Measurements from ENCODE around the gene NFASC.

The NFASC gene

DNA sequence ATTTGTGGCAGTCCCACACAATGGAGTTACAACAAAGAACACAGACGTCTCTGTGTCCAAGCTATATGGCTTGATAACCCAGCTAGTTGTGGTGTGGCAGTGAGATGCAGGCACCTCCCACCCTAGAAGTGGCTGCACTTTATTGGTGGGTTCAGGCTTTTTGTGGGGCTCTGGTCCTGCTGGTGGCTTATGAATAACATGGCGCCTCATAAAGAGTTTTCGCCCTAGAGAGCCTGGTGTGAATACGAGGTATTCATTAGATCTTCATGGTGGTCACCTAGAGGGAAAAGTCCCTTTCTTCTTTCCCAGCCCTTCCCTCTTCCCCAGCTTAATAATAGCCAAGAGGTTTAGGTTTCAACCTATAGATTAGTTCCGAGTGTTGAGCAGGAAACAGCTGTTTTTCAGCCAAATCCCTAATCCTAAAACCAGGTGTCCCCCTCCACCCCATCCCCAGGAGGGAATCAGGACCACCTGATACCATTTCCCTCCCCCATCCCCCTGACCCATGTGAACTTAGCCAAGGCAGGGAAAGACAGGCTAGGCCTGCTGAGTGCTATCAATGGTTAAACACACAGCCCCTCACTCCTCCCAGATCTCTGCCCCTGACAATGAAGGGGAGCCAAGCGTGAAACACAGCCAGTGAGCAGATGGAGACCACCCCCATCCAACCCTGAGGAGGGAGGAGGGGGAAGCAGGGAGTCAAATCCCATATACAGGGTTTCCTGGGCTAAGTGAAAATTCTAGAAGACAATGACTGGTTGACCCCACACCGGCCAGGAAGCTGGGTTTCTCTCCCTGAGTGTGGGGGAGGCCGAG lies 58.2 kb downstream of the NFASC start:
- DNase-seq: no peak

DNA sequence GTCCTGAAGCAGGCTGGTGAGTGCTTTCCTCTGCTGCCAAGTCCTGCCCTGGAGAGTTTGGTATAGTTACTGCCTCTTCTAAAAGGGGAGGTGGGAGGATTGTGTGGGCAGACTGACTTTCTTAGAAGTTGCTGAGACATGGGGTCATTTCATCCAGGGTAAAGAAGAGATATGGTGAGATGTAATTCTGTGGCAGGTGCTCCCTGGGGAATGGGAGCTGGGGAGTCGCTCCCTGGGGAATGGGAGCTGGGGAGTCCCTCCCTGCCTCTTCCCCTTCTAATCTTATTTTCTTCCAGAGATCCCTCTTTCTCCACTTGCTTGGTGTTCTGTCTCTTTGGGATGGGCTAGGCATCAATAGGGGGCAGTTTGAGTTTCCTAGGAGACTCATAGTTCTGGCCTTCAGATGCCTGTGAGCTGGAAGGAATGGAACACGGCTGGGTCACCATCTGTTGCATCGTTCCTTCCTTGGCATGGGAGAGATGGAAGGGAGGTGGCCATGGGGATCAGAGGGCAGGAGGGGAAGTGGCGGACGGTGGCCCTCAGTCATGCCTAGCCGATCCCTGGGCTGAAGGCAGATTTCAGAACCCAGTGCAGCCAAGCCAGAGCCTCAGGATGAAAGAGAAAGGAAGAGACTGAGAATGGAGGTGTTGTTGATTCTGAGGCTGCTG lies 59.0 kb downstream of the NFASC start:
- DNase-seq: no peak

DNA sequence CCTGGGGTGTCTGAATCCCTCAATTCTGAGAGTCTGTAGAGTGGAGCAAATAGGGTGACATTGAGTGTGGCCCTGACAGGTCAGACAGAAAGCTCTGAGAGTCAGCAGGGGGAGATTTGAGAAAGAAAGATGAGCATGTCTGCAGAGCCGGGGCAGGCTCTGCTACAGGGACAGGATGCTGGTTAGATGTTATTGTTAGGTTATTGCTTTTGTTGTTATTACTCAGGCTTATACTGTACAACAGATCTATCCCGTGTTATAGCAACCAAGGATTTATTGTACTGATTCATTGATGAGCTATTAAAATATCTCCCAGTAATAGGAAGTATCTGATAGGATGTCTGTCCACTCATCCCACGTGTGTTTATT lies 59.5 kb downstream of the NFASC start:
- no peak for DNase-seq

DNA sequence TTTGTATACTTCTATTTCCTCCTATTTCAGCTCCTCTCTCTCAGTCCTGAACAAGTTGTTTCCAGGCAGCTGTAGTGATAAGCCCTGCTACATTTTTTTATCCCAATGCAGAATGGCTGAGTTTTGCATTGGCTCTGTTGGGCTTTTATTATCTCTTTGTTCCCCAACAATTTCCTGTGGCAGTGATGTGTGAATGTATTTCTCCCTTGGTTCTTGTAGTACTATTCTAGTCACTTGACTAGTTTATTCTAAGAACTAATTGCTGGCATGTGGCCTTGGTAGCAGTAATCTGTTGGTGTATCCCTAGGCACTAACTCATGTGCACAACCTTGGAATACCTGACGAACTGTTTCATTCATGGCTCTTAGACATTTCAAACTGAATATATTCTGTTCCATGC lies 60.7 kb downstream of the NFASC start:
- DNase-seq: no peak

DNA sequence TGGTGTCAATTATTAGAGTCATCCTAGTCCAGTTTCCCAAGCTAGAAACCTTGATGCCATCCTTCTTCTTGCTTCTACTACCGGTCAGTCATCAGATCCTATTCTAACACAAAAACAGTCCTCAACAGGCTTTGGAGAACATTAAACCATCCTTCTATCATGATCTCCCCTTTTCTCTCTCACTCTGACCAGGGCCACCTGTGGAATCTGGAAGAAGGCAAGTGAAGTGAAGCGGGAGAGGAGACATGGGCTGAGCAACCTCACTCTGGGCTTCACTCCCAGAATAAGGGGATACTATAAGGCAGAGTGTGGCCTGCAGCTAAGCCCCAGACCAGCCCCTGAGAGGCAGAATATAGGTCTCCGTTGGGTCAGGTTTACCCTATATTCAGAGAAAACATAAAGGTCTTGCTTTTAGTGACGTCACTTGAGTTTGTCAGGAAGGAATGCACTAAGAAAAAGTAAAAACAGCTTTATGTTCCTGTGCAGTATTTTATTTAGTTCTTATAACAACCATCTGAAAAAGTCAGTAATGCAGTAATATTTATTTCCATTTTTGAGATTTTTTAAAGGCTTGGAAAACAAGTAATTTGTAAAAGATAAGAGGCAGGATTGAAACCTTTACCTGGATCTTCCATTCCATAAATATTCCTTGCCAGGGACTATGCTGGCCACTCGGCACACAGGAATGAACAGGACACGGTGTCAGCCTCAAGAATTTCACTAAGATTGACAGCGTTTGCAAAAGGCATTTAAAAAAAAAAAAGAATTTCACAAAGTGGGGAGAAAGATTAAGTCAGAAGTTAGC lies 61.3 kb downstream of the NFASC start:
- no peak for DNase-seq

DNA sequence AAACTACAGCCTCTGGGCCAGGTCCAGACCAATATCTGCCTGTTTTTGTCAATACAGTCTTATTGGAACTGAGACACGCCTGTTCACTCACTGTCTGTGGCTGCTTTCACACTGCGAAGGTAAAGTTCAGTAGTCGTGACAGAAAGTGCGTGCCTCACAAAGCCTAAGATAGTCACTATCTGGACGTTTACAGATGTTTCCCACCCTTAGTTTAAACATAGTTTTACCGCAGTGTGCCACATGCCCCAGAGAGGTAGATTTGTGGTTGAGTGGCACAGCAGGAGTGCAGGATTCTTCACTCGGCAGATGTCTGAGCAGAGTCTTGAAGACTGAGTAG lies 61.9 kb downstream of the NFASC start:
- DNase-seq: peak; percentile 7

DNA sequence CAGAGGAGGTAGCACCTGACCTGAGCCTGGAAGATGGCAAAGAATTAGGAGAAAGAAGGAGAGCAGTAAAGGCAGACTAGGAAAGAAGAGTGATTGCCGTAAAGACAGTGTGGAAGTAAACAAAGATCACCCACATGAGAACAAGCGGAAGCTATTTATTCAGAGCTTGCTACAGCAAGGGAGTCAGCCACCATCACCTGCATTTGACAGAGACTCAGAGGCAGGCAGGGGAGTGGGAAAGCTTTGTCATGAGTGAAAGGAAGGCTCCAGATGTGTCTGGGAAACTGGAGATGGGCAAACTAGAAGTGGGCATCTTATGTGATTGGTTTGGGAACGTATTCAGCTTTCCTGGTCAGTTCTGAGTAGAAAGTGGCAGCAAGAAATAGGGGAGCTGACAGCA lies 64.5 kb downstream of the NFASC start:
- no peak for DNase-seq

DNA sequence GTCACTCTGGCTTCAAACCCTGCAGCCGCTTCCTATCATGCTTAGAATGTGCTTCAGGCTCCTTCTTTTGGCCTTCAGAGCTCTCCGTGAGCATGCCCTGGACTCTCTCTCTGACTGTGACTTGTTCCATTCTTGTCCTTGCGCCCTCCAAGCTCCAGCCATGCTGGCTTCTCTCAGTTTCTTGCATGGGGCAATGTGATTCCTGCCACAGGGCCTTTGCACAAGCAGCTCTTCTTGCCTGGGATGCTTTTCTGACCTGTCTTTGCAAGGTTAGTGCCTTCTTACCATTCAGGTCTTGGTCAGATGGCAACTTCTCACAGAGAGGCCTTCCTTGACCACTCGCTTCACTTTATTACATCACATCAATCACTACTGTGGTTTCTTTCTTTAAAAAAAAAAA lies 66.1 kb downstream of the NFASC start:
- no peak for DNase-seq

DNA sequence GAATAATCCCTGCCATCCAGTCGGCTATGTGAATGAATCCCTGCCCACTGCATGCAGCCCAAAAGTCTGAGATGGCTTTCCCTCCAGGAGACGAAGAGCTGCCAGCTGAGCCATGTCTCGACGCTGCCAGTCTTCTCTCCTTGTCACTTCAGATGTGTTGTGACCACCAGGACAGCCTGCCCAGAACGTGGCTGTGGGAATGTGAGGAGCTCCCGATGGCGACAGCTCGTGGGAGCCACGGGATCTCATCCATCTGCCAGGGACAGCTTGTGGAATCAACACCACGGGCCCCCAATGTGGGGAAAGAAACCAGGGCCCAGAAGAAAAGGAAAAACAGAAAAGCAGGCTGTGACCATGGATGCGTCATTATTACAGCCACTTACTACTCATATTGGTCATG lies 67.2 kb downstream of the NFASC start:
- no peak for DNase-seq

DNA sequence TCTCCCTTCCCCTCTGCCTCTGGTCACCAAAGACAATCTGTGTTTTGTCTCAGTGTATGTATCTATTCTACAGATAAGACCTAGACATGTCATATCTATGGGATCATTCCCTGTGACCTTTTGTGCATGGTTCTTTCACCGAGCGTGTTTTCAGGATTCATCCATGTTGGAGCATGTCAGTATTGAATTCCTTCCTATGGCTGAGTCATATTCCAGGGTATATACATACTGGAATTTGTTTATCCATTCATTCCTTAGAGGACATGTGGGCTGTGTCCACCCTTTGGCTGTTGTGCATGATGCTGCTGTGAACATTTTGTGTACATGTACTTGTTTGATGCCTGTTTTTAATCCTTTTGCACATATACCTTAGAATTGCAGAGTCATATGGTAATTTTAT lies 69.9 kb downstream of the NFASC start:
- DNase-seq: peak; percentile 24

DNA sequence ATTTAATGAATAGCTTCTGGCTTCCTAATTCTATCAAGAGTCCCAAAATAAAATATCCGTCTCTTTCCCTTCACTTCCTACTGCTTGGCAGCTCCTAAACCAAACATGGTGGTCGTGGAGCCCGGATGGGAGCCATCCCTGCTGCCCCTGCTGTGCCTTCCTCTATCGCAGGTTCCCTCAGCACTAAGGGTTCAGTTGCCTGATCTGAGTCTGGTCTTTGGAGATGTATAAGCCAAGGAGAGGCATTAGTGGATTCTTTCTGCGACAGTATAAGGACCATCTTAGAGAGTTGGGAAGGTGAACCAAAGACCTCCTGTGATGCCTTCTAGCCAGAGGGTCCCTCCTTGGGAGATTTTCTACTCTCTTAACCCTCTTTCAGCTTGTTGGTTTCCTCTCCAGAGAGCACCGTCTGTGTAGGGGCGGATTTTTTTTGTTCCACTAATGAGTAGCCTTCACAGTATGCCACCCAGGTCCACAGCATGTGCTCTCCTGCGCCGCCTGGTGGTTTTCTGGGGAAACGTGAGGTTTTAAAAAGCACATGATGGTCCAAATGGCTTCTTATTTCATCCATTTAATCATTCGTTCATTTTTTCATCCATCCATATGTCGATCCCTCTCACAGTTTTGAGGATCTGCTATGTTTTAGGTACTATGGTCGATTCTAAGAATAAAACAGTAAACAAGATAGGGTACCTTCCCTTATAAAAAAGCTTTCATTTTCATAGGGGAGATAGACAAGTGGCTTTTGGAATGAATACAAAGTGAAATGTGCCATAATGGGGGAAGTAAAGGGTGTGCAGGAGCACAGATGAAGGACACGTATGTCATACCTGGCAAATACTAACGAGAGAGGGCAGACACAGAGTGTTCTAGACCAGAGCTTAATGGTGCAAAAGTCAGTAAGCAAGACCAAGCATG lies 71.0 kb downstream of the NFASC start:
- DNase-seq: peak; percentile 56

DNA sequence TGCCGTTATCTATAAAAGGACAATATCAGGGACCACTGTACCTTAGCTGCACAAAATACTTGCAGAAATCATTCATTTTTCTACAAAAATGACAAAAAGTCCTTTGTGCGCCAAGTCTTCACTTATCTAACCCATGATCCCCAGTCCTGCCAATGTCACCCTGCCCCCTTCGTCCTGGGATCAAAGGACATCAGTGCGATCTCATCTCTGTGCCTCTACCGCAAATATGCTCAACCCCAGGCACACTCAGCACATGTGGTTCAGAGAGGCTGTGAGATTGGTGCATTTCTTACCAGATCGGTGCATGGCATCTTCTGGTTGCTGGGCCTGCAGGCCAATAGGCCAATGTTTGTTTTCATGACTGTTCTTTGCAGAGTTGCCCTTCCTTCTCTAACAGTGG lies 72.8 kb downstream of the NFASC start:
- DNase-seq: no peak

DNA sequence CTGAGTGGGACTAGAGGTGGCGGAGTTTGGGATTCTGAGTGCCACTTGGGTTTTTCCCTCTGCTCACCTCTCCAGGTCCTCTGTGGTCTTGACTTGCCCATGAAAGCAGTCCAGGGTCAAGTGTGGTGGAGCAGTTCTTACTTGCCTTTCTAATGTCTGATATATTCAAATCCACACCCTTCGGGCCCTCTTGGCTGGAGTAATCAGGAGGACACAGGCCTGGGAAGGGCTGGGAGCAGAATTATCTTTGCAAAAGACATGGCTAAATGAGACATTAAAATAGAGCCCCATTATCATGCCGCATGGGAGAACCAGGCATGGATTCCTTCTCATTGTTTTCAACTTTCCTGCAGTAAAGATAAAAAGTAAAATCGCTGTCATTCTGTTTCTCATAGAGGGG lies 74.0 kb downstream of the NFASC start:
- no peak for DNase-seq

DNA sequence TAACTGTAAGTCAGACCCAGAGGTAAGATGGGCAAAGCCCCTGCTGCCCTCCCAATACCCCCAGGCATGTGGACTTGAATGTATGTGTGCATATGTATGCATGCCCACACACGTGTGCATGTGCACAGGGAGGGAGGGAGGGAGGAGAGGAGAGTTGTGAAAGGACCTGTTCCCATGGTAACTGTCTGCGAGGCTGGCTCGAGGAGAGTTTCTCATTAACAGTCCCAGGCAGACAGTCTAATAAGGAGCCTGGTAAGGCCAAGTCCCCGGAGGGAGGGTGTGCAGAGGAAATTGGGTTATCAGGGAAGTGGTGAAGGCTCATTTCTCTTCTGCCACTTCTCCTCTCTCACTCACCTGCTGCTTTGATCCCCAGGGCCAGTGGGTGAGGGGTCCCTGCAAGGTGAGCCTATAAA lies 74.9 kb downstream of the NFASC start:
- DNase-seq: no peak

DNA sequence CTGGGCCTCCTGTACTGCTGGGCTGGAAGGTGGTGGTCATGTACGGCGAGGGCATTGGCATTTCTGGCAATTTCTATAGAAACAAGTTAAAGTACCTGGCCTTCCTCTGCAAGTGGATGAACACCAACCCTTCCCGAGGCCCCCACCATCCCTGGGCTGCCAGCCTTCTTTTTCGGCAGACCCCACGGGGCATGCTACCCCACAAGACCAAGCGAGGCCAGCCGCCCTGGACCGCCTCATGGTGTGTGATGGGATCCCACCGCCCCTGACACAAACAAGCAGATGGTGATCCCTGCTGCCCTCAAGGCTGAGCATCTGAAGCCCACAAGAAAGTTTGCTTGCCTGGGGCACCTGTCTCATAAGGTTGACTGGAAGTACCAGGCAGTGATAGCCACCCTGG lies 76.0 kb downstream of the NFASC start:
- no peak for DNase-seq

DNA sequence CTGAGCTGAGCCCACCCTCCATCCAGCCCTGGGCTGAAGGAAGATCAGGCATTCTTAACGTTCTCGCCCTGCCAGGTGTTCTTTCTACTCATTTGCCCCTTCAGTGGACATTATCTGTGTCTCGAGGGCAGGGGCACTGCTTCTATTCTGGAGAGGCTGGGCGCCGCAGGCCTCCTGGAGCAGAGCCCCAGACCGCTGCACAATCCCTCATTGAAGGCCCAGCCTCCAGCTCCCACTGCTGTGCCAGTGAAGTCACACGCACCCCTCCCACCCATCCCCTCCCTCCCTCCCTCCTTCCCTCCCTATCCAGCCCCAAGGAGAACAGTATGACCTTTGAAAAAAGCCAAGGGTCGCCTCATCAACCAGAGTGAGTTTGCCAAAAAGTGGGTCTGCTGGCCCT lies 76.7 kb downstream of the NFASC start:
- no peak for DNase-seq

DNA sequence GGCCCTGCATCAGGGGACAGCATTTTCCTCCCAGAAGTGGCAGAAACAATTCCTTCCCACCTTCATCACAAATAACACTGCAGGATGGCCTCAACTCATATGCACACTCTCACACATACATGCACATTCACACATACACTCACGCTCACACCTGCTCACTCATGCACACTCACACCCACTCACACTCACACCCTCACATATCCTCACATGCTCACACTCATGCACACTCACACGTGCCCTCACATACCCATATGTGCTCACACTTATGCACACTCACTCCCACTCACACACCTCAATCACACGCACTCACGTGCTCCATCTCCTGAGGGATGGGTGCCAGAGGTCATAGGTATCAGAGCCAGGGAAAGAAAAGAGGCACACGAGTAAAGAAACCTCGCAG lies 77.1 kb downstream of the NFASC start:
- DNase-seq: no peak

DNA sequence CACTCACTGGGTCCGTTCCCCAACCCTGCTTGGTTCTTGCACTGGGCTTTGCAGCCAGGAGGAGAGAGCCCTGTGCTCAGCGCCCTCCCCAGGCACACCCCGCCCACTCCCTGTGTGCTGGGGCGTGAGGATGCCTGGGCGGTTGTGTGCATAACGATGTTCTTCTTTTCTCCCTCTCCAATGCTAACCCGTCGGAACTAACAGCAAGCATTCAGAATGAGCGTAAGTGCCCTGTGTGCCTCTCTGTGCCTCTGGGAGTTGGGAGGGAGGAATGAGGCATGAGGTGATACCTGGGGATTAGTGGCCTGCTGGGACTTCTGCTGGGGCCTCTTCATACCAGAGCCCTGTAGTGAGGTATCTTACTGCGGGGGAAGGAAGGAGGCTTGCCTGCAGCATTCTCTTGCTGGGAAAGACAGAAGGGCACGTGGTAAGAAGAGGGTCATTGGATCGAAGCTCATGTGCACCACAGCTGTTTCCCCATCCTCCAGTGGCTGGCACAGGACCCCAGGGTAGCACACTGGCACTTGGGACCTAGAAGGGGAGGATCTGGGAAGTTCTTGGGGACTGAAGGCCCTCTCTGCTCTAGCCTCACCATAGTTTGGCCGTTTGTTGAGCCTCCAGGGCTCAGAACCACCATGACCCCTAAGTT lies 79.8 kb downstream of the NFASC start:
- no peak for DNase-seq

DNA sequence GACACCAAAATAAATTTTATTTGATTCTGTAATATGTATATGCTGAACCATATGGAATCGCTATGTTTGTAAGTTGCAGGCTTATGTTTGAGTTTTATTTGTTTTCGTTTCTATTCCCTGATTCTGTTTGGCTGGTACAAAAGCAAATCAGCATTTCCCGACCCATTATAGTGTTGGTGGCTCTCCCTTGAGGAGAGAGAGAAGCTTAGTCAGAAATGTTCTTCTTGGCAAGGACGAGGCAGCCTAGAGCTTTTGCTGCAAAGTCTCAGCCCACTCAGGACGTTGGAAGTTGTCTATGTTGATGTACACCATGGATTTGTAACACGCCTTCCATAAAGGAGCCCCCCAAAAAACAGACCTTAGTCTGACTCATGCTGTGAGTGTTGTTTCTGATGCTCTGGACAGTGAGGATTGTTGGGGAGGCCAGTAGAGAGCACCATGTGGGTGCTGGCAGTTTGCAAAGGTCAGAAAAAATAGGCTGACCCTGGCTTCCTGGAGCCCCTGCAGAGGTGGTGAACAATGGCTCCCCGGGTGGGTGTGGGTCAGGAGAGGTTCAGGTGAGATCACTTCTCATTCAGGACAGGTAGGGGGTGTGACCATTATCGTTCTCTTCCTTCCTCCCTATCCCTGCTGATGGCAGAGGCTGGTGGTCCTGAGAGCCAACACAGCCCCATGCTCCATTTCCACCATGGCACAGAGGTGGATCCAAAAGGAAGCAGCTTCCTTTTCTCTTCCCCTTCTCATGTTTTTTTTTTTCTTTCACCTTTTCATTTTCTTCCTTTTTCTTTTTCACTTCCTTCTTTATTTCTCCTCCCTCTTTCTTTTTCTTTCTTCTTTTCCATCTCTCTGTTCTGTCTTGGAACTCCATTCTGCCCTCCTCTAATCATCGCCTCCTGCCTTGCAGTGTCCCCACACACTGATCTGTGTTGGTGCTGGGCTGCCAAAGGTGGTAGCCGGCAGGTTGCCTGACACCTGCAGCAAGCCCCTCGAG lies 88.0 kb downstream of the NFASC start:
- DNase-seq: no peak

DNA sequence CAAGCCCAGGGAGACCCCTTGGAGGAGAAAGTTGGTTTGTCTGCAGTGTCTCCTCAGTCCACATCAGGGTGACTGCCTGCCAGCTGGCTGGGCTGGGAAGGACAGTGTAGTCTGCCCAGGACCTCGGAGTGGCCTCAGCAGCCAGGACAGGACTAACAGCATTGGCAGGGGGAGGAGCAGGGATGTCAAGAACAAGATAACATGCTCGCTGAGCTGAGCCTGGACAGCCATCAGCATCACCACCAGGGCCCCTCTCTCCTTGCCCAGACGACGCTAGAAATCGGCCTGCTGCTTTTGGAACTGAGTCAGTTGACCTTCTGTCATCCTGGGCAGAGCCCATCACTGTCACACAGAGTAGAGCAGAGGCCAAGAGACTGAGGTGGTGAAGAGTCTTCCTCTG lies 88.7 kb downstream of the NFASC start:
- no peak for DNase-seq

DNA sequence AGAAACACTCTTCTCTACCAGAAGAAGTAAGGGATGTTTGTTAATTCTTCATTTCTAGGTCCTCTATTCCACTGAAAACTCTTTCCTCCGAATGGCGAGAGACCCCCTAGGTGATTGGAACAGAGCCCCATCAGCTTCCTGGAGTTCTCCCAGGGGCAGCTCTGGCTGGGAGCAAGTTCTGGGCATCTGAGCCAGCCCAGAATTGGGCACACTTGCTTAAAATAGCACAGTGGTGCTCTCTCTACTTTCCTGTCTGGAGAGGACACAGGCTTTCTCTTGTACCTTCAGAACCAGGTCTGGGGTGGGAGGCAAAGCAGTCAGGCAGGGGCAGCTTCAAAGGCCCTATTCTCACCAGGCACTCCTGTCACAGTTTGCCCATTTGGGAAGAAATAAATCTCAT lies 89.2 kb downstream of the NFASC start:
- DNase-seq: no peak

Data from fibroblast of skin of scalp (primary cell).